Uterus (tissue), 2 donors: Measurements from ENCODE around the gene F2.

Experiments used
- CTCF ChIP-seq, 4 experiments: fragments of 200-600 bp in 2 of 4; fragments of 450-650 bp in 2 of 4; sonication (generic) in 2 of 4; IDR thresholded peaks; one replicate each; pipeline ENCODE4 v1.5.1; 2016 to 2019; ENCODE audit warnings: antibody characterized with exemption in 4 of 4, mild to moderate bottlenecking in 2 of 4, moderate library complexity in 1 of 4
- POLR2A ChIP-seq, 2 donors: fragments of 450-650 bp; IDR thresholded peaks; one replicate each; pipeline ENCODE4 v1.6.1; 2016; ENCODE audit warnings: antibody characterized with exemption in 2 of 2, mild to moderate bottlenecking in 1 of 2, moderate library complexity in 1 of 2

- TF ChIP-seq CTCF (IDR thresholded peaks at IDR 0.05): no peak
- TF ChIP-seq POLR2A (IDR thresholded peaks at IDR 0.05): no peak
Observed at GRCh38 chr11:46679241-46680163, 39.5 kb upstream of the F2 start.
